COR-L47 (cell line): ENCODE data around the gene ADAMTS15.

ENCODE experiments used
- DNase-seq: peaks from one replicate; lab custom pipeline; 2025; lab: John Stamatoyannopoulos, UW

Gene ADAMTS15

GRCh38 chr11:130511765-130512164 lies 63.3 kb downstream of the ADAMTS15 start:
- no peak for DNase-seq

GRCh38 chr11:130512662-130513061 lies 64.2 kb downstream of the ADAMTS15 start:
- no peak for DNase-seq

DNA sequence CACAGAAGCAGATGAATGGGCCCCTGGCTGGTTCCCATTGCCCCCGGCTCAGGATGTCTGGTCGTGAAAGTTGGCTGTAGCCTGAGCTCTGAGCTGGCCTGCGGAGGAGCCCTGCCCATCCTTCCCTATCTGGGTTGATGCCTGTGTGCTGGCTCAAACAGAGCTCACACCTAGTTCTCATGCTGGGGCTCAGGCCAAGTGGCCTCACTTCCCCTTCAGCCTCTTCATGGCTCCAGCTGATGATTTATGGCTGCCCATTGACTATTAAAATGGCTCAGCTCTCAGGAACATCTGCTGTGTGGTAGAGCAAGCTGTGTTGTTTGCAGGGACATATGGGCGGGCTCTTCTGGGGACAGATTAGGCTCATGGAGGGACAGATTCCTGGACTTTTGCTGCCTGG lies 64.7 kb downstream of the ADAMTS15 start:
- no peak for DNase-seq

- DNase-seq = no peak
Observed at GRCh38 chr11:130514316-130514715, 65.9 kb downstream of the ADAMTS15 start.

GRCh38 chr11:130514851-130515250 lies 66.4 kb downstream of the ADAMTS15 start:
- no peak for DNase-seq

DNA sequence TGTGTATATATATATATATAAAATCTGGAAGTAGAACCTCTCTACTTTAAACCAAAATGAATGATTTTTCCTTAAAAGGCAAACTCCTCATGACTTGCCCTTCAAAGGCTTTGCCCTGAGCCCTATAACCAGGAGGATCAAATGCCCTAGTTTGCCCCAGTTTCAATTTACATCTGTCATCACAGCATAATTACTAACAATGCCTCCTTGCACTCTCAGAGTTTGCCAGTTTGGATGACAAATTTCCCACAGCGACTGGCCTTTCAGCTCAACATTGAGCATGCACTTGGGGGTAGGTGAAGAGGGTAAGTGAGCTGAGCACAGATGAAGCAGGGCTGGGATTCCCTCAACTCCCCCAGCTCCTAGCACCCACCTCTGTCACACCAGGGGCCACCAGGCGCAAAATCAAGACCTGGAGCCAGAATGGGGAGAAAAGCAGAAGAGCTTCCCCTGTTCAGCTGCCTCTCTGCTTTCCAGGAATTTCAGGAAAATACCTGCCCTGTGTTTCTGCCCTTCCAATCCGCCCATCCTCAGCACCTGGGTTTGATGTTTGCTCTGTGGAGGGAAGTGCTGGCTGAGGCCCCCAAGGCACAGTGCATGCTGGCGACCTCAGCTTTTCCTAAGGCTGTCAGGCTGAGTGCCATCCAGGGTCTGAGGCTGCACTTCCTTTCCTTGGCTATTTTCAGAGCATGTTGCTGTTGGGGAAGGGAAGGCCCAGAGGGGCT lies 67.5 kb downstream of the ADAMTS15 start:
- no peak for DNase-seq

DNA sequence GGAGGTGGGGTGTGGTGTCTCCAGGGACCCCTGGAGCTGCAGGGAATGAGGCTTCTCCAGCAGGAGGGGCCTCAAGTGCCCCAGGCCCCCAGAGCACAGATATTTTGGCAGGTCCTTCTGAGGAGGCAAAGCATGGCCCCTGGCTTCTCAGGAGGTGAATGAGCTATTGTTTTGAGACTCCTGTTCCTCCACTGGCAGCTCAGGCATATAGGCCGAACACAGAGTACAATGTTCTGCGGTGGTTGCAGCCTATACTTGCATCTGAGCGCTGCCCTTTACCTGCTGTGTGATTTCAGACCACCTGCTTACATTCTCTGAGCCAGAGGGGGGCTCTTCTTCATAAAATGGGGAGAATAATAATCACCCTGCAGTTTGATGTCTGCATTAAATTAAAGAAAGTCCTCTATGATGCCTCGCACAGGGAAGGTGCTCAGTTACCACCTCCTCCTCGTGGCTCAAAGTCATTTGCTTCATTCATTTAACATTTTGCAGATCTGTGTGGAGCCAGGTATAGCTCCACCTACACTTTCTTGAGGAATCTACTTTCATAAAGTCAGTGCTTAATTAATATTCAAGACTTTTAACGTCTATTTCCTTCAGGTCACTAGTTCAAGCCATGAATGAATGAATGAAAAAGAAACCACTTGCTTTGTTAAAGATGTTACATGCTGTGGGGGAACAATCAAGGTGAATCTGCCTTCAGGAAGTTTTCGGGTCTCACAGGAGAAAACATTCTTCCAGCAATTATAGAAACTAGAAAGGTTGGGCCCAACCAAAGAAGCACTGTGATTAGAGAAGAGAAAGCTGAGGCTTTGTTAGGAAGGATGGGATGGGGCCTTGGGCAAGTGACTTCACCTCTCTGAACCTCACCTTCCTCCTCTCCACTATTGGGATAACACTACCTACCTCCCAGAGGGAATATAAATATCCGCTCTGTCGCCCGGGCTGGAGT lies 68.4 kb downstream of the ADAMTS15 start:
- DNase-seq = no peak

GRCh38 chr11:130518164-130518680 lies 69.8 kb downstream of the ADAMTS15 start:
- no peak for DNase-seq

- DNase-seq = no peak
Observed at GRCh38 chr11:130519128-130519932, 70.9 kb downstream of the ADAMTS15 start.

DNA sequence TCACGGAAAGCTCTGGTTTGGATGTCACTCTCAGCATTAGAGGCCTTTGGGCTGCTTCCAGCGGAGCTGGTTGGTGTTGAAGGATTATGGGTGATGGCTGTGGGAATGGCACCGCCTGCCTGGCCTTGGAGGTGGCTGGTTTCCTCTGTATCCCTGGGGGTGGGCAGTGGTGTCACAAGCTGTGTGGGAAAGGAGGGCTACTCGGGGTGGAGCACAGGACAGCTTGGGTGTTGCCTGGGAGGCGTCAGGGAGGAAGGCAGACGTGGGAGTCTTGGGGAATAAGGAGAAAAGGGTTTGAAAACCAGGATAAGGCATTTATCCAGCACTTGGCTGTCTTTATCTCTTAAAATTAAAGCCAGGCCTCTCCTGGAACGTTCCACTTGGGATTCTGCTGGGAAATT lies 71.8 kb downstream of the ADAMTS15 start:
- DNase-seq = no peak

DNA sequence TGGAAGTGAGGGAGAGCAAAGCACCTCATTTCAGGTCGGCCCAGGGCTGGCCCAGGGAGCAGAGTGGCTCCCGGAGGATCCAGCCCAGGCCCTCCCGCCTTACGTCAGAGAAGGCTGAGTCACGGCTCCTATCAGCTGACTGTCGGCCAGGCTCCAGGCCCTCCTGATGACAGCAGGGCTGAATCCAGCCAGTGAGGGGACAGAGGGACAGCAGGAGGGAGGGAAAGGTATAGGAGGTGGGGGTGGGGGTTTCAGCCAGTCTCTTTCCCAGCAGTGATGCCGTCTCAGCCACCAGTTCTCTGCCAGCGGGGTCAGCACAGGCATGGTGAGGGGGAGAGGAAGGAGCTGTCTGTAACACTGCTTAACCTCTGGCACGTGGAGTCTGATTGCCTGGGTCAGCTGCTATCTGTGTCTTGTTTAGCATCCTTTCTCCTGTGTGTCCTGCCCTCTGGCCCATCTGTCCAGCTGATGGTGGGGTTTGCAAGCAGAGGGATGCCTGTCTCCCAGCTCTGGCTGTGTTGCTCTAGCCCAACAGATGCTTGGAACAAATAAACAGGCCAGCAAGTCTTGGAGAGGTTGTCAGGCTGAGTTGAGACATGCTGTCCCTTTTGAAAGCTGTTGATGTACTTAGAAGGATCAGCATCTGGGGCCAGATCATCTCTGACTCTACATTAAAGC lies 74.0 kb downstream of the ADAMTS15 start:
- DNase-seq = no peak

GRCh38 chr11:130523166-130523565 lies 74.7 kb downstream of the ADAMTS15 start:
- no peak for DNase-seq

DNA sequence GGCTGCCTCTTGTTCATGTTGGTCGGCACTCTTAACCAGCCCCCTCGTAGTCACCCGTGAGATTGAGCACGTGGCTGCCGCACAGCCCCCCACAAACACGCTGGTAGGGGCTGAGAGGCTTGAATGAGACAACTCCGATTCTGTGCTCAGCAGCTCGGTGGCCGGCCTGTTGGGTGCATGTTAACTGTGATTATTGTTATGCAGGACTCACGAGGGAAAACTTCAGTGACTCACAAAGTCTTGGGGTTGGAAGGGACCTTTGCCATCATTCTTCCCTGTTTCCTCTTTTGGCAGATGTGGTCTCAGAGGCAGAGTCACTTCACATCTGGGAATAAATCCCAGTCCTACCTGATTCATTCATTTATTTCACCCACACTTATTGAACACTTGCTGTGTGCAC lies 75.2 kb downstream of the ADAMTS15 start:
- DNase-seq = no peak

DNA sequence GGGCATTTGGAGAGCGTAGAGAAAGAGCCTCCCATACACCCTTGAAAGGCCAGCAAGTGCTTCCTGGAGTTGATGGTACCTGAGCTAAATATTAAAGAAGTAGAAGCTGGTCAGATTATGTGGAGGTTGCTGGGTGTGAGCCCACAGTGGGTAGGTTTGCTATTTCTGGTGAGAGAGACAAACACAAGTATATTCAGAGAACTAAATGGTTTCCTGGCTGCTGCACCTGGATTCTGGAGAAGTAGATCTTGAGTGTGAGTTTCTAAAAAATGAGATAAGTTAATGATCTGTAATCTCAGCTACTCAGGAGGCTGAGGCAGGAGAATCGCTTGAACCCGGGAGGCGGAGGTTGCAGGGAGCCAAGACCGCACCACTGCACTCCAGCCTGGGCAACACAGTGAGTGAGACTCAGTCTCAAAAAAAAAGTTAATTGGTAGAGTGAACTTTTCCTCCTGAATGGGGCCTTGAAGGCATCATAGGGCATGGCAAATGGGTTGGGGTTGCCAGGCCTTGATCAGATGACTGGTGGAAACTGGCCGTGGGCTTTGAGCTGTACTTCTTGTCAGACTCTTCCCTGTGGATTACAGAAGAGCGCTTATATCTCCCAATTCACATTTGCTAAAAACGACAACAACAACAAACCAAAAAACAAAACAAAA lies 75.8 kb downstream of the ADAMTS15 start:
- DNase-seq = no peak

- DNase-seq = no peak
Observed at GRCh38 chr11:130525307-130525706, 76.9 kb downstream of the ADAMTS15 start.
